DMS153 treated with DMSO at 0.1 percent for 48 hours (cell line): ENCODE data around the gene BAG3.

Experiments
- DNase-seq: peaks from one replicate; lab custom pipeline; 2025; ENCODE audit not compliant: unreplicated experiment; lab: John Stamatoyannopoulos, UW

The BAG3 gene

DNA sequence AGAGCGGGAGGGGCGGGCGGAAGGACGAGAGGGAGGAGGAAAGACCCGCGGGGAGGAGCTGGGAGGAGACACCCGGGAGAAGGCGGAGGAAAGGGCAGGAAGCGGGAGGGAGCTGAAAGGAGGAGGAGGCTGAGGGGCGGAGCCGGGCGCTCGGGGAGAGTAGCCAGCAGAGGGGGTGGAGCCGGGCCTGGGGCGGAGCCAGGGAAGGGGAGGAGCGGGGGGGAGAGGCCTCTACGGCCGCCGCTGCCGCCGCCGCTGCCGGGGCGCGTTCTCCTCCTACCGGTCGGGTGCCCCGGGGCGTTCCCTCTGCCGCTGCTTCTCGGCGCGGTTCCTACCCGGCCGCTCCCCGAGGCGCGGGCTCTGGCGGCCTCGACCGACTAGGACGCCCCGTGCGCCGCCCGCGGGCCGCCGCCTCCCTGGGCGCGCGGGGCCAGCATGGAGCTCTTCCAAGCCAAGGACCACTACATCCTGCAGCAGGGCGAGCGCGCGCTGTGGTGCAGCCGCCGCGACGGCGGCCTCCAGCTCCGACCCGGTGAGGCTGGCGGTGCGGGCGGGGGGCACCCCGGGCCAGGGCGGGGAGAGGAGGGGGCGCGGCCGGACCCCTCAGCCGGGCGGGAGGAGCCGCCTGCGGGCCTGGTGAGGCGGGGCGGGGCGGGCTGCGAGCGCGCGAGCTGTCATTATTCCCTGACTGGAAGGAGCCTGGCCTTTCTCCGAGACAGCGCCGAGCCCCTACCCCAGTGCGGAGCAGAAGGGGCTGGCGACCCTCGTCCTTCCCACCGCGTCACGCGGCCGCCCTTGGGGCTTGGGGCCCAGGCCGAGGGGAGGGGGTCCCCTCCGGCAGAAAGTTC, 74.9 kb downstream of the BAG3 start, which contains the start of gene INPP5F:
INPP5F (plus strand) TSS at position 223 of the 848 bp plus-strand sequence; CDS start at position 436, 213 bp downstream.
- peak; percentile 94 for DNase-seq

DNA sequence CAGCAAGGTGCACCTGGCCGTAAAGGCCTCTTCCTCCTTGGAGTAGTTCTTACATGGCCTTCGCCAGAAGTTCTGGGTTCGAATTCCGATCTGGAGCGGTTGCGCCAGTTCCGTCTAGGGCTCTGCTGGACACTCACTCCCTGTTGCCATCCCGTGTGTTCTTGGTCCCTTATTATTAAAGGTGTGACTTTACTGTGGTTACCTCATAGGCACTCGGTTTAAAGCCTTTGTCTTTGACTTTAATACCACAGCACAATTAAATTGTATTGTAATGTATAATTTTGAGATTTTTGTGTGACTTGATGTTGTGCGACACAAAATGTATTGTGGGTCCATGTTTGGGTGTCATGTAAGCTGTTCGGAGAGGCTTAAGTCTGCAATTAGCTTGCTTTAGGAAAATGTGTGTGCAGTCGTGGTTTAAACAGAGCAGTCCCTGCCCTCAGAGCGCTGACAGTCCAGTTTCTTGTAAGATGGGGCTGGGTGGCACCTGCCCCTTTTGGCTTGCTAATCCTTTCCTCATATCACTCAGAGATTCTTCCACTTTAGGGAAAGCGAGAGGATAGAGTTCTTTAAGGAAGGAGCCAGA, 75.6 kb downstream of the BAG3 start:
- no peak for DNase-seq
